ENCODE data around the gene ATR.

DNA sequence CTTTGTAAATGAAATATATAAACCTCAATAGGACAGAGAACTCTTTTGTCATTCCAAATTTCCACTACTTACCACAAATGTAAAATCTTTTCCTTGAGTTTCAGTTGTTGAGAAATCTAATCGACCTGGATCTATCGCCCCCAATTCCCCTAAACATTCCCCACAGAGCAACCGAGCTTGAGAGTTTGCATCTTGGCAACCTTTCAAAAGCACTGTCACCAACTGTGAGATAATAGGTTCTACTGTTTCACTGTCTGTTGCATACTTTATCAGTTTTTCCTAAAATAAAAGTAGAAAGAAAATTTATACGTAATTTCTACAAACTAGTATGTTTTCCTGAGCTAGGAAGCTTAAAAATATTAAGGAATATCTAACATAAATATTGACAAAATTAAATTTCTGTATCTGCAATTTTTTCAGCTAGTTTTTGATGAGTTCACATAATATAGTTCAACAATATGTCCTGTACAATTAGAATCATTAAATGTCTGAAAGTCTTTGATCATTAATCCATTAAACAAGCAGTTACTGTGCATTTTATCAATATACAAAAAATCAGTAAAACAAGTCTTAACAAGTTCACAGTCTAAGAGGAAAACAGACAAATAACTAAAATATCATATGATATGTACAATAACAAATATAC, 54.5 kb downstream of the ATR start:
- TF ChIP-seq, protein P1, sequence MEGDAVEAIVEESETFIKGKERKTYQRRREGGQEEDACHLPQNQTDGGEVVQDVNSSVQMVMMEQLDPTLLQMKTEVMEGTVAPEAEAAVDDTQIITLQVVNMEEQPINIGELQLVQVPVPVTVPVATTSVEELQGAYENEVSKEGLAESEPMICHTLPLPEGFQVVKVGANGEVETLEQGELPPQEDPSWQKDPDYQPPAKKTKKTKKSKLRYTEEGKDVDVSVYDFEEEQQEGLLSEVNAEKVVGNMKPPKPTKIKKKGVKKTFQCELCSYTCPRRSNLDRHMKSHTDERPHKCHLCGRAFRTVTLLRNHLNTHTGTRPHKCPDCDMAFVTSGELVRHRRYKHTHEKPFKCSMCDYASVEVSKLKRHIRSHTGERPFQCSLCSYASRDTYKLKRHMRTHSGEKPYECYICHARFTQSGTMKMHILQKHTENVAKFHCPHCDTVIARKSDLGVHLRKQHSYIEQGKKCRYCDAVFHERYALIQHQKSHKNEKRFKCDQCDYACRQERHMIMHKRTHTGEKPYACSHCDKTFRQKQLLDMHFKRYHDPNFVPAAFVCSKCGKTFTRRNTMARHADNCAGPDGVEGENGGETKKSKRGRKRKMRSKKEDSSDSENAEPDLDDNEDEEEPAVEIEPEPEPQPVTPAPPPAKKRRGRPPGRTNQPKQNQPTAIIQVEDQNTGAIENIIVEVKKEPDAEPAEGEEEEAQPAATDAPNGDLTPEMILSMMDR (conservative IDR thresholded peaks at IDR 0.05; ENCODE audit: low read depth, low read length) = no peak
- TF ChIP-seq EZH2phosphoT487 (IDR thresholded peaks at IDR 0.05; ENCODE audit: borderline replicate concordance, low read length) (no peak), EZH2 (IDR thresholded peaks at IDR 0.05; ENCODE audit: low read length, unreplicated experiment) (no peak)
